ENCODE results near the gene HSPB8.

DNA sequence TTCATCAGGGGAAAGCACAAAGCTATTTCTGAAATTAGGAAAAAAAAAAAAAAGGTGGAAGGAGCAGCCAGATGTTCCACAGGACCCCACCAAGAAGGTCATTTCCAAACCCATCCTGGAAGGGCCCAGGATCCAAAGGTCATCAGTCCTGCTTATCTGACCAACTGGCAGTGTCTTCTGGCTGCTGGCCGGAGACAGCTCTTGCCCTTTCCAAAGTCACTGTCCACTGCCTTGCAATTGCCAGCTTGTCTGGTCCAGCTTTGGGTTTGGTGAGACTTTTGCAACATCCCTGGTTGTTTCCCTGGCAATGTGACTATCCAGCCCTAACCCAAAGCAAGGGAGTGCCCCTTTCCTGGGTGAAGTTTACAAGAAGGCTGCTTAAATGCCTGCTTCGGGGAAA is 18.9 kb upstream of the HSPB8 start:
- TF ChIP-seq, protein P1, sequence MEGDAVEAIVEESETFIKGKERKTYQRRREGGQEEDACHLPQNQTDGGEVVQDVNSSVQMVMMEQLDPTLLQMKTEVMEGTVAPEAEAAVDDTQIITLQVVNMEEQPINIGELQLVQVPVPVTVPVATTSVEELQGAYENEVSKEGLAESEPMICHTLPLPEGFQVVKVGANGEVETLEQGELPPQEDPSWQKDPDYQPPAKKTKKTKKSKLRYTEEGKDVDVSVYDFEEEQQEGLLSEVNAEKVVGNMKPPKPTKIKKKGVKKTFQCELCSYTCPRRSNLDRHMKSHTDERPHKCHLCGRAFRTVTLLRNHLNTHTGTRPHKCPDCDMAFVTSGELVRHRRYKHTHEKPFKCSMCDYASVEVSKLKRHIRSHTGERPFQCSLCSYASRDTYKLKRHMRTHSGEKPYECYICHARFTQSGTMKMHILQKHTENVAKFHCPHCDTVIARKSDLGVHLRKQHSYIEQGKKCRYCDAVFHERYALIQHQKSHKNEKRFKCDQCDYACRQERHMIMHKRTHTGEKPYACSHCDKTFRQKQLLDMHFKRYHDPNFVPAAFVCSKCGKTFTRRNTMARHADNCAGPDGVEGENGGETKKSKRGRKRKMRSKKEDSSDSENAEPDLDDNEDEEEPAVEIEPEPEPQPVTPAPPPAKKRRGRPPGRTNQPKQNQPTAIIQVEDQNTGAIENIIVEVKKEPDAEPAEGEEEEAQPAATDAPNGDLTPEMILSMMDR (IDR thresholded peaks at IDR 0.05) = no peak
- TF ChIP-seq POLR2A (IDR thresholded peaks at IDR 0.05) (no peak), EP300 (IDR thresholded peaks at IDR 0.05) (no peak)
